ENCODE measurements around the gene CABP7.

DNA sequence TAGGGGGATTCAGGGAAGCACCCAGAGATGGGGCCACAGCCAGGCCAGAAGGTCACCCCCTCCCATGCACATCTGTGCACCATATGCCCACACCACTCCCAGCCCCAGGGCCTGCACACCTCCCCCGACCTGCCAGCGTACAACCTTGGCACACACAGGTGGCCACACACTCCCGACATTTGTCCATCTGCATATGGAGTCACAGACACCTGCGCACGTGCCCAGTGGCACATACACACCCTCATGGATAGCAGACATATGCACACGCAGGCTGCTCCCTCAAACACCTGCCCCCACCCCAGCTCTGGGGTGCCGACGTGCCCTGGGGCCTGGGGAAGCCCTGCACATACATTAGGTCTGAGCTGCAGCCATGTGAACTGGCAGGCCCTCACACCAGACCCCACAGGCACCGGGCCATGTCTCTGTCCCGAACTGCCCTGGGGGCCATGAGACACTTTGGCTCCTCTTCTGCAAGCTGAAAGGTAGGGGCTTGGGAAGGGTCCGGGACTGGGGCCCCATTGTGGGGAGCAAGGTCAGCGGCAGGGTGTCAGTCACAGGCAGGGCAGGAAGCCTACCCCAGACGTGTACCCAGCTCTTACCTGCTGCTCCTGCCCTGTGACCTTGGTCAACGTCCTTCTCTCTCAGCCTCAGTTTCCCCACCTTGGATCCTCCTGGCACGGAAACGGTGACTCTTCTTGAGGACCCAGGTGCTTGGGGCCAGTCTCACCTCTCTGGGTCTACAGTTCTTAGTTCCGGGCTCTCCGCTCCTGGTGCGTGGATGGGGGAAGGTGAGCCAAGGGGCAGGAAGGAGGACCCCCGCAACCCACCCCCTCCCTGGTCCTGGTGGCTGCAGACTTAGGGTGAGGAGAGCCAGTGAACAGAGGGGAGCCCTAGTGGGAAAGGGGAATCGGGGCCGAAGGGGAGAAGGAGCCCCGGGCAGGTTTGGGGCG is 579 bp upstream of the CABP7 start:
- TF ChIP-seq, protein P1, sequence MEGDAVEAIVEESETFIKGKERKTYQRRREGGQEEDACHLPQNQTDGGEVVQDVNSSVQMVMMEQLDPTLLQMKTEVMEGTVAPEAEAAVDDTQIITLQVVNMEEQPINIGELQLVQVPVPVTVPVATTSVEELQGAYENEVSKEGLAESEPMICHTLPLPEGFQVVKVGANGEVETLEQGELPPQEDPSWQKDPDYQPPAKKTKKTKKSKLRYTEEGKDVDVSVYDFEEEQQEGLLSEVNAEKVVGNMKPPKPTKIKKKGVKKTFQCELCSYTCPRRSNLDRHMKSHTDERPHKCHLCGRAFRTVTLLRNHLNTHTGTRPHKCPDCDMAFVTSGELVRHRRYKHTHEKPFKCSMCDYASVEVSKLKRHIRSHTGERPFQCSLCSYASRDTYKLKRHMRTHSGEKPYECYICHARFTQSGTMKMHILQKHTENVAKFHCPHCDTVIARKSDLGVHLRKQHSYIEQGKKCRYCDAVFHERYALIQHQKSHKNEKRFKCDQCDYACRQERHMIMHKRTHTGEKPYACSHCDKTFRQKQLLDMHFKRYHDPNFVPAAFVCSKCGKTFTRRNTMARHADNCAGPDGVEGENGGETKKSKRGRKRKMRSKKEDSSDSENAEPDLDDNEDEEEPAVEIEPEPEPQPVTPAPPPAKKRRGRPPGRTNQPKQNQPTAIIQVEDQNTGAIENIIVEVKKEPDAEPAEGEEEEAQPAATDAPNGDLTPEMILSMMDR (IDR thresholded peaks at IDR 0.05 in 2 of 3, conservative IDR thresholded peaks at IDR 0.05 in 1 of 3; ENCODE audit: borderline replicate concordance in 1 of 3, insufficient read depth in 1 of 3, low read depth in 2 of 3, low read length in 2 of 3): no peak
- TF ChIP-seq ZNF274 (IDR thresholded peaks at IDR 0.05; ENCODE audit: low read depth, low read length): no peak
